Dedifferentiated amniotic fluid mesenchymal stem cell (primary cell): ENCODE data around the gene PBX2.
"Not testable (repeated sequence)": the region's sequence is repeated elsewhere in the genome, so short reads cannot be mapped to it uniquely, and the experiment has no call there.

Source experiments
- DNase-seq: peaks from one replicate; pipeline ENCODE4 v3.0.0-alpha.2; 2016; ENCODE audit errors: extremely low spot score

The PBX2 gene

GRCh38 chr6:32190054-32190851, at the start of gene PBX2:
TSS of gene PBX2 (minus strand) at chr6:32190202. CDS start at chr6:32189915, 287 bp downstream.
- DNase-seq = peak; percentile 79

- no peak for DNase-seq
Observed at GRCh38 chr6:32239462-32239861, 49.5 kb upstream of the PBX2 start.

GRCh38 chr6:32234934-32235333, 44.9 kb upstream of the PBX2 start:
- no peak for DNase-seq

- no peak for DNase-seq
Observed at GRCh38 chr6:32226434-32226833, 36.4 kb upstream of the PBX2 start.

- no peak for DNase-seq
Observed at GRCh38 chr6:32224696-32225095, 34.7 kb upstream of the PBX2 start.

GRCh38 chr6:32223258-32224235, 33.5 kb upstream of the PBX2 start, which contains the start of gene NOTCH4:
TSS of gene NOTCH4 (minus strand) at chr6:32224067. CDS start at chr6:32223928, 139 bp downstream.
- DNase-seq = no peak

- no peak for DNase-seq
Observed at GRCh38 chr6:32222333-32223230, 32.6 kb upstream of the PBX2 start.

GRCh38 chr6:32220021-32220420, 30.0 kb upstream of the PBX2 start:
- no peak for DNase-seq

- no peak for DNase-seq
Observed at GRCh38 chr6:32218167-32218566, 28.2 kb upstream of the PBX2 start.

GRCh38 chr6:32216998-32217397, 27.0 kb upstream of the PBX2 start:
- DNase-seq = no peak

- no peak for DNase-seq
Observed at GRCh38 chr6:32216285-32216684, 26.3 kb upstream of the PBX2 start.

- DNase-seq = no peak
Observed at GRCh38 chr6:32215617-32216016, 25.6 kb upstream of the PBX2 start.

- DNase-seq = no peak
Observed at GRCh38 chr6:32214126-32214525, 24.1 kb upstream of the PBX2 start.

GRCh38 chr6:32213649-32214048, 23.6 kb upstream of the PBX2 start:
- no peak for DNase-seq

- no peak for DNase-seq
Observed at GRCh38 chr6:32212076-32212760, 22.2 kb upstream of the PBX2 start.

GRCh38 chr6:32211432-32211831, 21.4 kb upstream of the PBX2 start:
- DNase-seq = not testable (repeated sequence)

- no peak for DNase-seq
Observed at GRCh38 chr6:32210191-32210601, 20.2 kb upstream of the PBX2 start.

- DNase-seq = no peak
Observed at GRCh38 chr6:32208996-32209395, 19.0 kb upstream of the PBX2 start.

GRCh38 chr6:32204268-32204715, 14.3 kb upstream of the PBX2 start:
- DNase-seq = no peak

GRCh38 chr6:32203426-32204267, 13.6 kb upstream of the PBX2 start:
- DNase-seq = no peak
